Uterus (tissue), 2 donors: ENCODE data around the gene XDH.

Source experiments
- POLR2A ChIP-seq, 2 donors: fragments of 450-650 bp; IDR thresholded peaks; one replicate each; pipeline ENCODE4 v1.6.1; 2016; ENCODE audit warnings: antibody characterized with exemption in 2 of 2, mild to moderate bottlenecking in 1 of 2, moderate library complexity in 1 of 2
- TF ChIP-seq, protein P1 (sequence below), 4 experiments: fragments of 200-600 bp in 2 of 4; fragments of 450-650 bp in 2 of 4; sonication (generic) in 2 of 4; IDR thresholded peaks; one replicate each; pipeline ENCODE4 v1.5.1; 2016 to 2019; ENCODE audit warnings: antibody characterized with exemption in 4 of 4, mild to moderate bottlenecking in 2 of 4, moderate library complexity in 1 of 4

DNA sequence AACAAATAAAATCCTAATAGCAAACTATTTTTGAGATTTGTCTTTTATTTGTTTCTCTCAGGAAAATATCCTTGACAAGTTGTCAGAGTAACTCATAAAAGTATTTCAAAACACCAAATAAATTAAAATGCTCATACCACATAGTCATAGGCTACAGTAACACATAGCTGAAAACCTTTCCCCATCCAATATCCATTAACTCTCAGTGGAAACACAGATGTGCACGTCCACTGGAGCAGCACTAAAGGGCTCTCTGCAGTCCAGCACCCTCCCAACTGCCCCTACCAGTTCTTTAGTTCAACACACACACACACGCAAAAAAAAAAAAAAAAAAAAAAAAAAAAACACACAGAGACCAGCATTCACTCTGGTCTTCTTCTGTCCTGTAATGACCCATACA is 879 bp upstream of the XDH start:
- TF ChIP-seq, protein P1, sequence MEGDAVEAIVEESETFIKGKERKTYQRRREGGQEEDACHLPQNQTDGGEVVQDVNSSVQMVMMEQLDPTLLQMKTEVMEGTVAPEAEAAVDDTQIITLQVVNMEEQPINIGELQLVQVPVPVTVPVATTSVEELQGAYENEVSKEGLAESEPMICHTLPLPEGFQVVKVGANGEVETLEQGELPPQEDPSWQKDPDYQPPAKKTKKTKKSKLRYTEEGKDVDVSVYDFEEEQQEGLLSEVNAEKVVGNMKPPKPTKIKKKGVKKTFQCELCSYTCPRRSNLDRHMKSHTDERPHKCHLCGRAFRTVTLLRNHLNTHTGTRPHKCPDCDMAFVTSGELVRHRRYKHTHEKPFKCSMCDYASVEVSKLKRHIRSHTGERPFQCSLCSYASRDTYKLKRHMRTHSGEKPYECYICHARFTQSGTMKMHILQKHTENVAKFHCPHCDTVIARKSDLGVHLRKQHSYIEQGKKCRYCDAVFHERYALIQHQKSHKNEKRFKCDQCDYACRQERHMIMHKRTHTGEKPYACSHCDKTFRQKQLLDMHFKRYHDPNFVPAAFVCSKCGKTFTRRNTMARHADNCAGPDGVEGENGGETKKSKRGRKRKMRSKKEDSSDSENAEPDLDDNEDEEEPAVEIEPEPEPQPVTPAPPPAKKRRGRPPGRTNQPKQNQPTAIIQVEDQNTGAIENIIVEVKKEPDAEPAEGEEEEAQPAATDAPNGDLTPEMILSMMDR (IDR thresholded peaks at IDR 0.05), result no peak
- TF ChIP-seq POLR2A (IDR thresholded peaks at IDR 0.05), result no peak
